Measurements from ENCODE around the gene ACOXL.

DNA sequence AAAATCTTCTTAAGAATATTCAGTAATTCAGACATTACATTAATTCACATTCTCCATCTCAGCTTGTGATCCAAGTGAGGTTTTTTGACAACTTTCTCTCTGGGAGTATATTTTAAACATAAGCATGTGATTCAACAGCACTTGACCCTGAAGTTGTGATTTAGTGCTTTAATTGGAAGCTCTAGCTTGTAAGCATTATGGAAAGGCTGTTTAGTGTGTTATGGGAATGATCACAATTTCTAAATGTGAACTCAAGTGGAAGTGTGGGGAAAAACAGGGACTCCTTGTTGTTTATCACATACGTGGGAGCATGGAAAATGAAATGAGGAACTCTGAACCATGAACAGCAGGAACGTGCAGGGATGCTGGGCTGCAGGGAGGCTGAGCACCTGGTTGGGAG lies 239.4 kb downstream of the ACOXL start:
- TF ChIP-seq, protein P1, sequence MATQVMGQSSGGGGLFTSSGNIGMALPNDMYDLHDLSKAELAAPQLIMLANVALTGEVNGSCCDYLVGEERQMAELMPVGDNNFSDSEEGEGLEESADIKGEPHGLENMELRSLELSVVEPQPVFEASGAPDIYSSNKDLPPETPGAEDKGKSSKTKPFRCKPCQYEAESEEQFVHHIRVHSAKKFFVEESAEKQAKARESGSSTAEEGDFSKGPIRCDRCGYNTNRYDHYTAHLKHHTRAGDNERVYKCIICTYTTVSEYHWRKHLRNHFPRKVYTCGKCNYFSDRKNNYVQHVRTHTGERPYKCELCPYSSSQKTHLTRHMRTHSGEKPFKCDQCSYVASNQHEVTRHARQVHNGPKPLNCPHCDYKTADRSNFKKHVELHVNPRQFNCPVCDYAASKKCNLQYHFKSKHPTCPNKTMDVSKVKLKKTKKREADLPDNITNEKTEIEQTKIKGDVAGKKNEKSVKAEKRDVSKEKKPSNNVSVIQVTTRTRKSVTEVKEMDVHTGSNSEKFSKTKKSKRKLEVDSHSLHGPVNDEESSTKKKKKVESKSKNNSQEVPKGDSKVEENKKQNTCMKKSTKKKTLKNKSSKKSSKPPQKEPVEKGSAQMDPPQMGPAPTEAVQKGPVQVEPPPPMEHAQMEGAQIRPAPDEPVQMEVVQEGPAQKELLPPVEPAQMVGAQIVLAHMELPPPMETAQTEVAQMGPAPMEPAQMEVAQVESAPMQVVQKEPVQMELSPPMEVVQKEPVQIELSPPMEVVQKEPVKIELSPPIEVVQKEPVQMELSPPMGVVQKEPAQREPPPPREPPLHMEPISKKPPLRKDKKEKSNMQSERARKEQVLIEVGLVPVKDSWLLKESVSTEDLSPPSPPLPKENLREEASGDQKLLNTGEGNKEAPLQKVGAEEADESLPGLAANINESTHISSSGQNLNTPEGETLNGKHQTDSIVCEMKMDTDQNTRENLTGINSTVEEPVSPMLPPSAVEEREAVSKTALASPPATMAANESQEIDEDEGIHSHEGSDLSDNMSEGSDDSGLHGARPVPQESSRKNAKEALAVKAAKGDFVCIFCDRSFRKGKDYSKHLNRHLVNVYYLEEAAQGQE (IDR thresholded peaks at IDR 0.05; ENCODE audit: borderline replicate concordance) = no peak
- TF ChIP-seq, protein P1 (CRISPR knock-in tag; IDR thresholded peaks at IDR 0.05; ENCODE audit: low read depth) = no peak
- no peak for TF ChIP-seq SMARCA4 (IDR thresholded peaks at IDR 0.05)

Data from K562 (cell line).